Motor neuron (in vitro differentiated cells): ENCODE data around the gene RTP2. TPM values are rescaled to one million over a fixed set of nuclear protein-coding genes. Genes with fewer than 3 reads are reported as not detected.
"Not testable (repeated sequence)": the region's sequence is repeated elsewhere in the genome, so short reads cannot be mapped to it uniquely, and the experiment has no call there.

Experiments
- ATAC-seq, 8 experiments: fragments of 200-7000 bp; cut with Tn5 transposase; replicated peaks in 6 of 8; 2 replicates each; pipeline ENCODE4 v1.8.0; 2021; ENCODE audit warnings: mild to moderate bottlenecking in 8 of 8, moderate library complexity in 8 of 8
- H3K27ac ChIP-seq, 2 donors: fragments of 250-450 bp; sonication (Bioruptor Pico); 2 replicates each; pipeline ENCODE4 v1.9.0; 2021; ENCODE audit warnings: antibody characterized with exemption in 2 of 2, mild to moderate bottlenecking in 2 of 2, moderate library complexity in 1 of 2
- H3K4me1 ChIP-seq, 2 donors: fragments of 250-450 bp; sonication (Bioruptor Pico); replicated peaks in 1 of 2; 2 replicates each; pipeline ENCODE4 v1.6.1; 2021; ENCODE audit warnings: antibody characterized with exemption in 2 of 2, mild to moderate bottlenecking in 2 of 2, moderate library complexity in 1 of 2
- H3K4me3 ChIP-seq, 5 donors: fragments of 250-450 bp; sonication (Bioruptor Pico); 2 replicates each; pipeline ENCODE4 v1.9.0; 2021; ENCODE audit warnings: antibody characterized with exemption in 5 of 5, mild to moderate bottlenecking in 5 of 5, moderate library complexity in 4 of 5
- WGBS, 10 experiments: fragments of 450-650 bp; shearing (Covaris generic); methylation state at CpG; one replicate each; pipeline ENCODE4 v1.0.0; 2022; 5-methylcytosine and 5-hydroxymethylcytosine counted together
- in situ Hi-C, 9 experiments: fragments of 400-800 bp; cut with MboI; loops; one replicate each; pipeline ENCODE4 v1.15.0; 2021; ENCODE audit warnings: low sequenced_read_pairs in 9 of 9, low pct_unique_long_range_greater_than_20kb in 2 of 9; ENCODE audit not compliant: unreplicated experiment in 9 of 9
- total RNA-seq, 8 experiments: library from RNA; unstranded; fragments of 300-600 nt; gene quantifications; 2 replicates each; pipeline versions ENCODE4 v1.2.3 to v1.2.4, GENCODE V29; 2022

RTP2 gene
- total RNA-seq, 8 experiments from 2014 or later: 0.33 TPM; not detected in 7

- in situ Hi-C loops: loop anchor here in 7 of 9 experiments (25.0 kb wide), 3 partner anchors 386 to 836 kb away; no protein-coding TSS in a partner anchor
- Histone ChIP-seq H3K4me3 (no peak overlapping the region), H3K4me1 (no peaks in the 10 kb centered on the region), H3K27ac (no peak overlapping the region)
- no peak for ATAC-seq
- 40 to 100% (median 86%) methylated on average over 1 to 10 of the region's 42 CpGs; no CpG with 5 or more reads in 2 of the 10 experiments for WGBS, 10 experiments
Observed at GRCh38 chr3:187698499-187699399, 3.6 kb downstream of the RTP2 start.

- Histone ChIP-seq H3K27ac (no peak overlapping the region), H3K4me1 (no peaks in the 10 kb centered on the region), H3K4me3 (no peak overlapping the region)
- in situ Hi-C loops: loop anchor here in 7 of 9 experiments (25.0 kb wide), 3 partner anchors 384 to 834 kb away; no protein-coding TSS in a partner anchor
- ATAC-seq: peak in 1 of 8 experiments; percentile 61
- 0 to 44% (median 17%) methylated on average over 1 to 4 of the region's 4 CpGs; no CpG with 5 or more reads in 6 of the 10 experiments for WGBS, 10 experiments
Observed at GRCh38 chr3:187696021-187696420, 6.3 kb downstream of the RTP2 start.

GRCh38 chr3:187695449-187695848 is 6.9 kb downstream of the RTP2 start:
- no peaks in the 10 kb centered on the region for H3K4me1 ChIP-seq
- peak in 2 of 8 experiments; percentile 40 to 52 for ATAC-seq
- in situ Hi-C loops: loop anchor here in 7 of 9 experiments (25.0 kb wide), 3 partner anchors 383 to 833 kb away; no protein-coding TSS in a partner anchor
- no peak overlapping the region for H3K27ac ChIP-seq
- WGBS, 10 experiments: 0 to 100% (median 54%) methylated on average over 1 to 4 of the region's 4 CpGs; no CpG with 5 or more reads in 1 of the 10 experiments
- H3K4me3 ChIP-seq: no peak overlapping the region

- 21 to 100% (median 71%) methylated on average over 1 to 3 of the region's 3 CpGs; no CpG with 5 or more reads in 3 of the 10 experiments for WGBS, 10 experiments
- ATAC-seq: no peak
- no peaks in the 10 kb centered on the region for H3K4me1 ChIP-seq
- no peak overlapping the region for H3K4me3 ChIP-seq
- in situ Hi-C loops: loop anchor here in 7 of 9 experiments (25.0 kb wide), 3 partner anchors 382 to 832 kb away; no protein-coding TSS in a partner anchor
- no peak overlapping the region for H3K27ac ChIP-seq
Observed at GRCh38 chr3:187694801-187695200, 7.6 kb downstream of the RTP2 start.

- in situ Hi-C loops: loop anchor here in 7 of 9 experiments (25.0 kb wide), 3 partner anchors 381 to 831 kb away; no protein-coding TSS in a partner anchor
- Histone ChIP-seq H3K4me1 (no peaks in the 10 kb centered on the region), H3K4me3 (no peak overlapping the region), H3K27ac (no peak overlapping the region)
- WGBS, 10 experiments: 100% methylated on average over 1 of the region's 1 CpG; no CpG with 5 or more reads in 7 of the 10 experiments
- no peak for ATAC-seq
Observed at GRCh38 chr3:187693431-187693830, 8.9 kb downstream of the RTP2 start.

GRCh38 chr3:187689984-187690383 is 12.4 kb downstream of the RTP2 start:
- H3K4me1 ChIP-seq: no peaks in the 10 kb centered on the region
- ATAC-seq: no peak
- 6 to 88% (median 40%) methylated on average over 1 to 4 of the region's 4 CpGs; no CpG with 5 or more reads in 5 of the 10 experiments for WGBS, 10 experiments
- no peak overlapping the region for H3K27ac ChIP-seq
- no peak overlapping the region for H3K4me3 ChIP-seq
- in situ Hi-C loops: loop anchor here in 8 of 9 experiments (10.0 to 25.0 kb wide), 5 partner anchors 375 to 828 kb away; no protein-coding TSS in a partner anchor

- in situ Hi-C loops: loop anchor here in 8 of 9 experiments (10.0 to 25.0 kb wide), 5 partner anchors 372 to 824 kb away; no protein-coding TSS in a partner anchor
- WGBS, 10 experiments: 14 to 100% (median 83%) methylated on average over 2 to 5 of the region's 5 CpGs
- ATAC-seq: no peak
- H3K27ac ChIP-seq: no peak overlapping the region
- no peaks in the 10 kb centered on the region for H3K4me1 ChIP-seq
- H3K4me3 ChIP-seq: no peak overlapping the region
Observed at GRCh38 chr3:187686621-187687273, 15.6 kb downstream of the RTP2 start.

GRCh38 chr3:187685948-187686347 is 16.4 kb downstream of the RTP2 start:
- H3K27ac ChIP-seq: no peak overlapping the region
- ATAC-seq: no peak
- no peak overlapping the region for H3K4me3 ChIP-seq
- 63 to 100% (median 84%) methylated on average over 1 to 6 of the region's 7 CpGs; no CpG with 5 or more reads in 1 of the 10 experiments for WGBS, 10 experiments
- no peaks in the 10 kb centered on the region for H3K4me1 ChIP-seq
- in situ Hi-C loops: loop anchor here in 8 of 9 experiments (10.0 to 25.0 kb wide), 5 partner anchors 371 to 824 kb away; no protein-coding TSS in a partner anchor

GRCh38 chr3:187684880-187685279 is 17.5 kb downstream of the RTP2 start:
- in situ Hi-C loops: loop anchor here in 8 of 9 experiments (10.0 to 25.0 kb wide), 5 partner anchors 370 to 823 kb away; no protein-coding TSS in a partner anchor
- no peak for ATAC-seq
- no peak overlapping the region for H3K4me3 ChIP-seq
- WGBS, 10 experiments: 0 to 100% (median 67%) methylated on average over 1 to 2 of the region's 2 CpGs; no CpG with 5 or more reads in 2 of the 10 experiments
- no peaks in the 10 kb centered on the region for H3K4me1 ChIP-seq
- no peak overlapping the region for H3K27ac ChIP-seq

- Histone ChIP-seq H3K27ac (no peak overlapping the region), H3K4me1 (peaks cover 0 to 1% of the 10 kb centered on the region in 2 donors), H3K4me3 (no peak overlapping the region)
- 25 to 100% (median 95%) methylated on average over 1 of the region's 1 CpG; no CpG with 5 or more reads in 4 of the 10 experiments for WGBS, 10 experiments
- ATAC-seq: no peak
- in situ Hi-C loops: loop anchor here in 8 of 9 experiments (10.0 to 25.0 kb wide), 5 partner anchors 370 to 822 kb away; no protein-coding TSS in a partner anchor
Observed at GRCh38 chr3:187684444-187684843, 17.9 kb downstream of the RTP2 start.

GRCh38 chr3:187681756-187682155 is 20.6 kb downstream of the RTP2 start:
- 35 to 92% (median 85%) methylated on average over 3 to 5 of the region's 11 CpGs; no CpG with 5 or more reads in 2 of the 10 experiments for WGBS, 10 experiments
- H3K4me3 ChIP-seq, ATAC-seq, H3K27ac ChIP-seq, H3K4me1 ChIP-seq: not testable (repeated sequence)
- in situ Hi-C loops: loop anchor here in 8 of 9 experiments (10.0 to 25.0 kb wide), 5 partner anchors 367 to 819 kb away; no protein-coding TSS in a partner anchor

- in situ Hi-C loops: loop anchor here (5.0 to 25.0 kb wide), 9 partner anchors 55 to 818 kb away; no protein-coding TSS in a partner anchor
- ATAC-seq: peak; percentile 75 to 93 (median 84)
- Histone ChIP-seq H3K27ac (no peak overlapping the region), H3K4me3 (no peak overlapping the region), H3K4me1 (peaks cover 0 to 3% of the 10 kb centered on the region in 2 donors)
- 0 to 50% (median 25%) methylated on average over 1 to 6 of the region's 7 CpGs for WGBS, 10 experiments
Observed at GRCh38 chr3:187679638-187680396, 22.5 kb downstream of the RTP2 start.
